Gastrocnemius medialis (tissue), 4 donors: ENCODE results near the gene SRP9. TPM values are rescaled to one million over a fixed set of nuclear protein-coding genes. Genes with fewer than 3 reads are reported as not detected.

ENCODE experiments used
- ATAC-seq, 2 donors: fragments of 150-250 bp; one replicate each; pipeline ENCODE4 v1.9.1; 2016
- DNase-seq, 2 donors: peaks; one replicate each; pipeline ENCODE4 v3.0.0-alpha.2; 2019
- H3K27ac ChIP-seq, 4 donors: fragments of 200-600 bp; sonication (generic); 1 replicate in 1 of 4; 2 replicates in 3 of 4; pipeline ENCODE4 v1.5.1; 2016 to 2018; ENCODE audit warnings: mild to moderate bottlenecking in 2 of 4, moderate library complexity in 1 of 4
- H3K27me3 ChIP-seq, 3 donors: fragments of 200-600 bp; sonication (generic) in 2 of 3; 1 replicate in 1 of 3; 2 replicates in 2 of 3; pipeline versions ENCODE4 v1.5.1 to v1.6.0; 2016 to 2019; ENCODE audit warnings: mild to moderate bottlenecking in 1 of 3, moderate library complexity in 1 of 3
- H3K36me3 ChIP-seq, 2 donors: fragments of 200-600 bp; sonication (generic) in 1 of 2; one replicate each; pipeline ENCODE4 v1.5.1; 2017 to 2018
- H3K4me1 ChIP-seq, 2 donors: fragments of 200-600 bp; sonication (generic) in 1 of 2; one replicate each; pipeline ENCODE4 v1.5.1; 2016 to 2017; ENCODE audit warnings: mild to moderate bottlenecking in 2 of 2
- H3K4me3 ChIP-seq, 4 donors: fragments of 200-600 bp; sonication (generic) in 3 of 4; 1 replicate in 1 of 4; 2 replicates in 3 of 4; pipeline ENCODE4 v1.5.1; 2016 to 2019; ENCODE audit warnings: mild to moderate bottlenecking in 2 of 4
- H3K9me3 ChIP-seq, 3 donors: fragments of 200-600 bp; sonication (generic) in 2 of 3; 1 replicate in 1 of 3; 2 replicates in 2 of 3; pipeline ENCODE4 v1.5.1; 2016 to 2019
- POLR2A ChIP-seq, 2 donors: fragments of 450-650 bp; IDR thresholded peaks; one replicate each; pipeline ENCODE4 v1.6.1; 2017; ENCODE audit warnings: antibody characterized with exemption in 2 of 2, mild to moderate bottlenecking in 2 of 2, moderate library complexity in 2 of 2
- in situ Hi-C, 4 donors: fragments of 200-750 bp; cut with MboI; loops; one replicate each; pipeline versions ENCODE4 v1.15.0 to v1.8.0; 2017; ENCODE audit warnings: low sequenced_read_pairs in 4 of 4
- intact Hi-C: fragments of 100-400 bp; cut with DNase I; formaldehyde crosslinking; loops from one replicate; pipeline ENCODE4 v1.15.1; 2023; ENCODE audit warnings: low total_unique reads
- total RNA-seq, 4 donors: library from RNA; depleted of rRNA; stranded (reverse); fragments of >200 nt; gene quantifications; one replicate each; pipeline versions ENCODE4 v1.1.0 to v1.2.3, GENCODE V29; 2016
- TF ChIP-seq, protein P1 (sequence below), 5 experiments: fragments of 450-650 bp in 3 of 5; fragments of 200-600 bp in 2 of 5; sonication (generic) in 2 of 5; IDR thresholded peaks in 4 of 5; conservative IDR thresholded peaks in 1 of 5; 1 replicate in 4 of 5; 2 replicates in 1 of 5; pipeline ENCODE4 v1.5.1; 2016 to 2019; ENCODE audit warnings: antibody characterized with exemption in 5 of 5, mild to moderate bottlenecking in 3 of 5, moderate library complexity in 3 of 5

SRP9 gene
- total RNA-seq, 4 donors from 2014 or later = 182 to 207 (median 198) TPM

DNA sequence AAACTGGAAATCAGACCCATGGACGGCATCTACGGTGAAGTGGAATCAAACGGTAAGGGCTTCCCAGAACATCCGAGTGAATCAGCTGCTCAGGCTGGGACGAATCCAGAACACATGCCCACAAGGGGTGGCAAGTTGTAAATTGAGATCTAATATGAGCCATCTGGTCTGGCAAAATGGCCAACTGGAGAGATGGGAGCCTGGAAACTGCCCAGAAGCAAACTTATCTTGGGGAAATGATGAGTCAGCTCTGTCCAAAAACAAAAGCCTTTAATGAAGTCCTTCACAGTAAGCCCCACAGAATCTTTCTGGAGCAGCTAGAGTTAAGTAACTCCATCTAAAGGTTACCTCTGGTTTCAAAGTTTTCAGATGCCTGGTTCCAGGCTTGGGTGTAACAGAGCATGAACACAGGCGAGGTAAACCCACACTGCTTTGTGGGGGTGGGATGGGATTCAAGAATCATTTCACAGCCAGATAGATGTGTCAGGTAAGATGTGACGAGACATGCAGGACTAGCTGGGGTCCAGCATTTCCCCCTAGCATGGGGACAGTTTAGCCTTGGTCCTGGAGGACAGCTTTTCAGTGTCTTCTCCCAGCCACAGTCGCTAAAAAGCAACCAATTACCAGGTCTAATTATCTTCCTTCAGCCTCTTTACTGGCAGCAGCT lies 10.5 kb upstream of the SRP9 start:
- Histone ChIP-seq H3K27me3 (no peaks in the 10 kb centered on the region), H3K9me3 (no peaks in the 10 kb centered on the region), H3K4me1 (peaks cover 38 to 47% of the 10 kb centered on the region in 2 donors), H3K36me3 (no peaks in the 10 kb centered on the region), H3K4me3 (peak overlapping the region in 2 of 4 donors; percentile 5 to 27), H3K27ac (peak overlapping the region; percentile 64 to 84 (median 70))
- ATAC-seq (peak; percentile 78 to 83), DNase-seq (peak; percentile 65 to 67)
- in situ Hi-C loops = loop anchor here in 2 of 4 donors (5.0 to 10.0 kb wide), 4 partner anchors 112 to 285 kb away; partner anchors contain the start of gene ENAH (in 1 of the 2)
- intact Hi-C loops = loop anchor here (2.0 kb wide), 1 partner anchor 18 kb away; no protein-coding TSS in a partner anchor
- TF ChIP-seq, protein P1, sequence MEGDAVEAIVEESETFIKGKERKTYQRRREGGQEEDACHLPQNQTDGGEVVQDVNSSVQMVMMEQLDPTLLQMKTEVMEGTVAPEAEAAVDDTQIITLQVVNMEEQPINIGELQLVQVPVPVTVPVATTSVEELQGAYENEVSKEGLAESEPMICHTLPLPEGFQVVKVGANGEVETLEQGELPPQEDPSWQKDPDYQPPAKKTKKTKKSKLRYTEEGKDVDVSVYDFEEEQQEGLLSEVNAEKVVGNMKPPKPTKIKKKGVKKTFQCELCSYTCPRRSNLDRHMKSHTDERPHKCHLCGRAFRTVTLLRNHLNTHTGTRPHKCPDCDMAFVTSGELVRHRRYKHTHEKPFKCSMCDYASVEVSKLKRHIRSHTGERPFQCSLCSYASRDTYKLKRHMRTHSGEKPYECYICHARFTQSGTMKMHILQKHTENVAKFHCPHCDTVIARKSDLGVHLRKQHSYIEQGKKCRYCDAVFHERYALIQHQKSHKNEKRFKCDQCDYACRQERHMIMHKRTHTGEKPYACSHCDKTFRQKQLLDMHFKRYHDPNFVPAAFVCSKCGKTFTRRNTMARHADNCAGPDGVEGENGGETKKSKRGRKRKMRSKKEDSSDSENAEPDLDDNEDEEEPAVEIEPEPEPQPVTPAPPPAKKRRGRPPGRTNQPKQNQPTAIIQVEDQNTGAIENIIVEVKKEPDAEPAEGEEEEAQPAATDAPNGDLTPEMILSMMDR (IDR thresholded peaks at IDR 0.05 in 4 of 5, conservative IDR thresholded peaks at IDR 0.05 in 1 of 5) = no peak
- no peak for TF ChIP-seq POLR2A (IDR thresholded peaks at IDR 0.05)

DNA sequence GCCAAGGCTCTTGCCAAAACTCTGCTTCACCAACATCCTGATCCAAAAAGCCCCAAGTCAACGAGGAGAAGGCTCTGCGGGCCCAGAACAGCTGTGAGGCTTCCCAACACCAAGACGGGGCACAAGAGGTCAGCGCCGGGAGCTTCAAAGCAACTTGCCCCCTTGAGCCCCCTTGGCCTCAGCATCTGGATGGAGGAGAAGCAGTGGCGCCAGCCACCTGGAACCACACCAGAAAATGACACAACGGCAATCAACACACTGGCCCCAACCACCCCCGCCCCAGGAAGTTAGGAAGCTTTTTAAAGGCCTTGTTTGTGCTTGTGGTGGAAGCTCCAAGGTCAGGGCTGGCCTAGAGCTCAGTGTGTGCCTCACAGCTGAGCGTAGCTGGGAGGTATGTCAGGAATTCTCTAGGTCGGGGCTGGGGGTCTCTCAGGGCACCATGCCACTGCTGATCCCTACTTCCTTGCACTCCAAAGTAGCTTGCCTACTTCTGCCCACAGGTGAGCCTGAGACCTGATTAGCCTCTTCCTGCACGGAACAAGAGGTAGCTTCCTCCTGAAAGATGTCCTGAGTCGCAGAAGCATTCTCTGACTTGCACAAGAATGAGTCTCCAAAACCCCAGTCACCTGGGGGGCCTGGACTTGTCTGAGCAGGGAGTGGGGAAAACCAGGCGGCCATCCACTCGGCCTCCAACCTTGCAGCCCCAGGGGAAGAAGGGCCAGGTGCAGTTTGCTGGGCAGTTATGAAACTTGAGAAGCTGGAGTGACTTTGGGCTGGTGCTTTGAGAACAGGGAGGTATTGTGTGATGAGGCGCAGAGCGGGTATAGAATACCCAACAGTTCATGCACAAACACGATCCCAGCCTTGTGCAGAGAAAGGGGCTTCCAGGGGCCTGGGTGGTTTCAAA lies 9.7 kb upstream of the SRP9 start:
- Histone ChIP-seq H3K4me3 (no peak overlapping the region), H3K4me1 (peaks cover 34 to 48% of the 10 kb centered on the region in 2 donors), H3K9me3 (no peaks in the 10 kb centered on the region), H3K36me3 (no peaks in the 10 kb centered on the region), H3K27ac (peak overlapping the region; percentile 64 to 84 (median 70)), H3K27me3 (no peaks in the 10 kb centered on the region)
- DNase-seq (peak in 1 of 2 donors; percentile 45), ATAC-seq (peak; percentile 9 to 31)
- TF ChIP-seq, protein P1 (IDR thresholded peaks at IDR 0.05 in 4 of 5, conservative IDR thresholded peaks at IDR 0.05 in 1 of 5) = no peak
- no peak for TF ChIP-seq POLR2A (IDR thresholded peaks at IDR 0.05)
- intact Hi-C loops = loop anchor here (2.0 kb wide), 1 partner anchor 19 kb away; no protein-coding TSS in a partner anchor
- in situ Hi-C loops = loop anchor here in 2 of 4 donors (5.0 to 10.0 kb wide), 4 partner anchors 113 to 286 kb away; partner anchors contain the start of gene ENAH (in 1 of the 2)

DNA sequence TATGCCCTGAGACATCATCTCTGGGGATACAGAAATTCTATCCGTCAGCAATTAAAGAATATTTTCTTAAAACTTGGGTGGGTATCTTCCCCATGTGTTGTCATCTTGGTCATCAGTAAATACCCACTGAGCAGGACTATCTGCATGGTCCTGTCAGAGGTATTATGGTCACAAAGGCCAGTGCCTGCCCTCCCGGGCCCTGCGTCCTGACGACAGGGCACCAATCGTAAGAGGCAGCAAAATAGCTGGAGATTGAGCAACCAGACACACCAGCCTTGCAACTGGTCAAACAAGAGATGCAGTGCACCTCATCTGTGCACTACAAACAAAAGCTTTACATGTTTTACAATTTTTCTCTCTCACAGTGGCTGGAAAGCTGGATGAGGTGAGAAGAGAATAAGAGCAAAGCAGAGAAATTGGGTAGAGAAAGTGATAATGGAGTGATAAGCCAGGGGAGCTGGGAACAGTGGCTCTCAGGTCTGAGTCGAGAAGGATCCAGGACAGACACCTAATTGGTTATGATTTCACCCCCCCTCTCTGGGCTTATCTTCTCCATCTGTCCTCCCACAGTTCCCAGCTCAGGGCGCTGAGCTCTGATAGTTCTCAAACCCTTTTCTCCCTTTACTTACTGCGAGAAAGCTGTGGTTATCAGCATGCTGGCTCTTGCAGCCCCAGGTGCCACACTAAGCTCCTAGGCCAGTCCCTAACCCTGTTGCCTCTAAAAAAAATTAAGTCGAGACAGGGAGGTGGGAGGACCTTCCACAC lies 8.8 kb upstream of the SRP9 start:
- Histone ChIP-seq H3K27me3 (no peaks in the 10 kb centered on the region), H3K4me3 (no peak overlapping the region), H3K27ac (peak overlapping the region in 2 of 4 donors; percentile 64 to 84), H3K9me3 (no peaks in the 10 kb centered on the region), H3K4me1 (peaks cover 28 to 48% of the 10 kb centered on the region in 2 donors), H3K36me3 (no peaks in the 10 kb centered on the region)
- DNase-seq = no peak
- in situ Hi-C loops = loop anchor here in 2 of 4 donors (5.0 to 10.0 kb wide), 4 partner anchors 114 to 287 kb away; partner anchors contain the start of gene ENAH (in 1 of the 2)
- intact Hi-C loops = no loop called here
- no peak for ATAC-seq
- TF ChIP-seq, protein P1 (IDR thresholded peaks at IDR 0.05 in 4 of 5, conservative IDR thresholded peaks at IDR 0.05 in 1 of 5) = no peak
- no peak for TF ChIP-seq POLR2A (IDR thresholded peaks at IDR 0.05)

DNA sequence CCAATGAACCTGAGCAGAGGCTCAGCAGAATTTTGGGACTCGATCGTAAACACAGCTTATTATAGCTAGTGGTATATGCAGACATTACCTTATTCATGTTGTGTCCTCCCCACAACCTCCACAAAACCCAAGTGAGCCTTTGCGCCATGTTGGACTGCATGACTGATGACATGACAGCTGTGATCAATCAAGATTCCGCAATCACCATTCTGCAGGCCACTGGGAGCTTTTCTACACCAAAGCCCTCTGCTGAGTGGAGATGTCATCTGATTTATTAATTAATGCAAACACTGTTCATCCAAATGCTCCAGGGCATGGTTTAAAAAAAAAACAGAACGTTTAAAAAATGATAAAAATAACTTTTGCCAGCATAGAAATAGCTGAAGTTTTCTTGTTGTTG lies 7.9 kb upstream of the SRP9 start:
- in situ Hi-C loops = loop anchor here (5.0 to 10.0 kb wide), 10 partner anchors 65 to 287 kb away; partner anchors contain the start of gene ENAH (in 1 of the 4)
- H3K4me3 ChIP-seq = no peak overlapping the region

More for the DNA sequence above, 7.9 kb upstream of the SRP9 start:
- no peaks in the 10 kb centered on the region for H3K9me3 ChIP-seq
- intact Hi-C loops = loop anchor here (5.0 kb wide), 3 partner anchors 67 to 217 kb away; no protein-coding TSS in a partner anchor
- H3K27ac ChIP-seq = no peak overlapping the region
- TF ChIP-seq POLR2A (IDR thresholded peaks at IDR 0.05) = no peak
- TF ChIP-seq, protein P1 (IDR thresholded peaks at IDR 0.05 in 4 of 5, conservative IDR thresholded peaks at IDR 0.05 in 1 of 5) = no peak
- H3K36me3 ChIP-seq = no peaks in the 10 kb centered on the region
- peaks cover 25 to 40% of the 10 kb centered on the region in 2 donors for H3K4me1 ChIP-seq
- ATAC-seq (no peak), DNase-seq (no peak)
- no peaks in the 10 kb centered on the region for H3K27me3 ChIP-seq
